Small intestine (tissue), 7 donors: ENCODE data around the gene TLL1. TPM values are rescaled to one million over a fixed set of nuclear protein-coding genes. Genes with fewer than 3 reads are reported as not detected.
A peak's percentile ranks its signal among the peaks of the same experiment; 100 is the strongest.

Source experiments
- DNase-seq, 2 donors: peaks; one replicate each; pipeline versions ENCODE4 v3.0.0 to v3.0.0-alpha.2; 2013
- FAIRE-seq: peaks from 2 replicates; lab custom pipeline; 2012; peaks lifted over from hg19 to GRCh38; lab: Jason Lieb, UNC
- H3K27ac ChIP-seq, 3 donors: one replicate each; pipeline ENCODE4 v1.5.1; 2013; ENCODE audit warnings: low read length in 2 of 3, mild to moderate bottlenecking in 2 of 3, control low read depth in 1 of 3, inconsistent platforms in 1 of 3, low read depth in 1 of 3, moderate library complexity in 1 of 3
- H3K27me3 ChIP-seq, 3 donors: one replicate each; pipeline ENCODE4 v1.6.1; 2013; ENCODE audit warnings: low read length in 3 of 3, inconsistent platforms in 1 of 3; ENCODE audit not compliant: control insufficient read depth in 3 of 3, insufficient read depth in 3 of 3
- H3K36me3 ChIP-seq, 3 donors: one replicate each; pipeline ENCODE4 v1.6.1; 2013; ENCODE audit warnings: low read length in 3 of 3, inconsistent platforms in 1 of 3, low read depth in 1 of 3, mild to moderate bottlenecking in 1 of 3, moderate library complexity in 1 of 3; ENCODE audit not compliant: control insufficient read depth in 3 of 3, insufficient read depth in 2 of 3
- H3K4me1 ChIP-seq, 3 donors: one replicate each; pipeline ENCODE4 v1.6.1; 2013; ENCODE audit warnings: low read length in 2 of 3, inconsistent platforms in 1 of 3, low read depth in 1 of 3, mild to moderate bottlenecking in 1 of 3, moderate library complexity in 1 of 3; ENCODE audit not compliant: control insufficient read depth in 3 of 3, insufficient read depth in 2 of 3
- H3K4me3 ChIP-seq, 3 donors: one replicate each; pipeline ENCODE4 v1.5.1; 2013; ENCODE audit warnings: low read length in 3 of 3, control low read depth in 1 of 3, inconsistent platforms in 1 of 3, low read depth in 1 of 3, mild to moderate bottlenecking in 1 of 3, moderate library complexity in 1 of 3
- H3K9me3 ChIP-seq, 2 donors: one replicate each; pipeline ENCODE4 v1.6.1; 2013; ENCODE audit warnings: low read depth in 1 of 2, low read length in 1 of 2; ENCODE audit not compliant: control insufficient read depth in 2 of 2, insufficient read depth in 1 of 2
- WGBS, 3 donors: extraction: QIAGEN DNeasy Blood & Tissue Kit; methylation state at CpG; one replicate each; pipeline ENCODE4 v1.1.7; 2013; 5-methylcytosine and 5-hydroxymethylcytosine counted together
- polyA plus RNA-seq, 4 donors: library from polyadenylated mRNA; stranded (reverse) in 3 of 4; unstranded in 1 of 4; fragments of 200-250 nt in 3 of 4; fragments of 120-200 nt in 1 of 4; gene quantifications; one replicate each; pipeline versions ENCODE4 v1.2.1 to v1.2.3, GENCODE V29; 2013
- donor health status: healthy with polysubstance abuse.
- donor health status: control.
- donor health status: control.
- donor health status: Bipolar disorder and iron deficiency.
- donor health status: healthy.

The TLL1 gene
- polyA plus RNA-seq, 4 donors = 1.6 to 3.2 (median 1.9) TPM

DNA sequence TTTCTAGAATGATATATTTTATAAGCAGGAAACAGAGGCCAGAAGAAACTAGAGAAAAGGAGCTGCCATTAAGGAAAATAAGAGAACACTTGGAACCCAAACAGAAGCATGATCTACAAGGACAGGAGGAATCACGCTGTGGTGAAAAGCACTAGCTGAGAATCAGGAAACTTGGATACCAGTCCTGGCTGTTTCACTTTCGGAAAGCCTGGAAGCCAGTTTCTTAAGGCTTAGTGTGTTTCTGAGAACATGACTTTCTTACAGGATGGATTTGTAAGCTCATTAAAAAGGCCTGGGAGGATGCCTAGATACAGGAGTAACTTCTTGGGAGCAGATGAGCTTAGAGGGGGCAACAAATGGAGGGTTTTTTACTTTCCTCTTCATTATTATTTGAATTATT lies 36.9 kb downstream of the TLL1 start:
- Histone ChIP-seq H3K4me1 (no peaks in the 10 kb centered on the region), H3K9me3 (no peaks in the 10 kb centered on the region), H3K27ac (no peak overlapping the region), H3K27me3 (no peaks in the 10 kb centered on the region), H3K36me3 (no peaks in the 10 kb centered on the region), H3K4me3 (no peak overlapping the region)
- FAIRE-seq (no peak), DNase-seq (peak in 1 of 2 donors; percentile 14)
- WGBS, 3 donors = 59 to 62% (median 61%) methylated on average over 2 of the region's 2 CpGs

- no peak for FAIRE-seq
- no peak for DNase-seq
- no peaks in the 10 kb centered on the region for H3K27me3 ChIP-seq
- no peak overlapping the region for H3K4me3 ChIP-seq
- H3K9me3 ChIP-seq = no peaks in the 10 kb centered on the region
- no peak overlapping the region for H3K27ac ChIP-seq
- H3K36me3 ChIP-seq = no peaks in the 10 kb centered on the region
- WGBS, 3 donors = 47 to 72% (median 58%) methylated on average over 3 of the region's 3 CpGs
- H3K4me1 ChIP-seq = no peaks in the 10 kb centered on the region
These were observed 42.2 kb downstream of the TLL1 start for GRCh38 chr4:165915215-165915614.

DNA sequence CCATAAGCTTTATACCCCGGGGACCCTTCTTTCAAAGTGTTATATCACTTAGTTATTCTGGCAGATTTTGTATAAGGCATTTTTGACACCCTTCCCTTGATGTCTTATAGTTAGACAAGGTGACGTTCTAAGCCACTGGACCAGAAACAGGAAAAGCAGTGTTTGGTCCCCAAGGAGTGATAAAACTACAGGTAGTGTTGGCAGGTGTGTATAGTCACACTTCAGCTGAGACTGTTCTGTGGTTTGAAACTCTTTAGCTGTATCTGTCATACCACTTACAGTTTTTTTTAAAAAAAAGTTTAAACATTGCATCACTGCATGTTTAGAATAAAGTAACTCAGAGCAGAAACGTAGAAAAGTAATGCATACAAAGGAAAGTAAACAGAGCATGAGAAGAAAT lies 48.5 kb downstream of the TLL1 start:
- 60 to 74% (median 71%) methylated on average over 3 of the region's 3 CpGs for WGBS, 3 donors
- Histone ChIP-seq H3K27ac (no peak overlapping the region), H3K27me3 (no peaks in the 10 kb centered on the region), H3K9me3 (no peaks in the 10 kb centered on the region), H3K4me1 (no peaks in the 10 kb centered on the region), H3K4me3 (no peak overlapping the region), H3K36me3 (no peaks in the 10 kb centered on the region)
- no peak for DNase-seq
- FAIRE-seq = no peak

GRCh38 chr4:165922747-165923146 lies 49.7 kb downstream of the TLL1 start:
- Histone ChIP-seq H3K4me1 (no peaks in the 10 kb centered on the region), H3K27ac (no peak overlapping the region), H3K9me3 (no peaks in the 10 kb centered on the region), H3K36me3 (no peaks in the 10 kb centered on the region), H3K27me3 (no peaks in the 10 kb centered on the region), H3K4me3 (no peak overlapping the region)
- FAIRE-seq (no peak), DNase-seq (no peak)

DNA sequence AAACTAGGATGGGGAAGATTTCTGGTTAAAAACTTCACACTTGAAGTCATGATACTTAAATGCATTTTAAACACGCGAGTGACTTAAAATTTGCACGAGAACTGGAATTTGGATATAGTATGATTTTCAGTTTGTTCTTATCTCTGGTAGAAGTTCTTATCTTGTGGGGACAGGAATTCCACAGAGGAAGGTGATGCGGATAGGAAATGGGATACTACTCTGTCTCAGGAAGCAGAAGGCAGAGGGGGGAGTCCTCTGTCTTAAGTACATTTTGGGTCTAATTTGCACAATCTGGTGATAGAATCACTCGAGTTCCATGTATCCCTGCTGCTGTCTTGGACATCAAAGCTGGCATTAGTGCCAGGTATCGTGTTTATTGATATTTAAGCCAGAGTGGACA lies 53.3 kb downstream of the TLL1 start:
- no peak for DNase-seq
- WGBS, 3 donors = 82 to 92% (median 87%) methylated on average over 6 of the region's 6 CpGs
- FAIRE-seq = no peak
- H3K27me3 ChIP-seq = no peaks in the 10 kb centered on the region
- no peaks in the 10 kb centered on the region for H3K36me3 ChIP-seq
- H3K27ac ChIP-seq = no peak overlapping the region
- no peaks in the 10 kb centered on the region for H3K4me1 ChIP-seq
- H3K9me3 ChIP-seq = no peaks in the 10 kb centered on the region
- H3K4me3 ChIP-seq = no peak overlapping the region

GRCh38 chr4:165927366-165927765 lies 54.3 kb downstream of the TLL1 start:
- Histone ChIP-seq H3K27ac (no peak overlapping the region), H3K4me3 (no peak overlapping the region), H3K36me3 (no peaks in the 10 kb centered on the region), H3K9me3 (no peaks in the 10 kb centered on the region), H3K27me3 (no peaks in the 10 kb centered on the region), H3K4me1 (no peaks in the 10 kb centered on the region)
- no peak for DNase-seq
- FAIRE-seq = no peak
- 93 to 96% (median 95%) methylated on average over 3 of the region's 3 CpGs for WGBS, 3 donors

DNA sequence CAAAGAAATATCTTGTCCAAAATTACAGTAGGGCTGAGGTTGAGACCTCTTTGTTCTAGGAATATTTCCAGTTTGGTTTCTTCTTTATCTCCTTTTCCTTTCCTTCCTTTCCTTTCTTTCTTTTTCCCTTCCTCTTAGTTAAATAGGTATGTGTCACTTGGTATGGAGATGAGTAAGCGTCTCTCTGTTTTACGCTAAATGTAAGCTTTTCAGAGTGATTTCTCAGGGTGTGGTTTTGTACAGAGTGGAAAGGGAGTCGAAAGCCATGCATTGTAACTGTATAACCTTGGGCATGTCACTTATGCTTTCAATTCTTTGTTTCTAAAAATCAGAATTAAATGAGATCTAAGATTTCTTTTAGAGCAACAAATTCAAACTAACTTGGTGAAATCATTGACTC lies 54.8 kb downstream of the TLL1 start:
- no peaks in the 10 kb centered on the region for H3K4me1 ChIP-seq
- DNase-seq = no peak
- H3K27me3 ChIP-seq = no peaks in the 10 kb centered on the region
- 84 to 97% (median 88%) methylated on average over 3 of the region's 3 CpGs for WGBS, 3 donors
- no peak overlapping the region for H3K27ac ChIP-seq
- no peaks in the 10 kb centered on the region for H3K9me3 ChIP-seq
- H3K36me3 ChIP-seq = no peaks in the 10 kb centered on the region
- no peak for FAIRE-seq
- no peak overlapping the region for H3K4me3 ChIP-seq

DNA sequence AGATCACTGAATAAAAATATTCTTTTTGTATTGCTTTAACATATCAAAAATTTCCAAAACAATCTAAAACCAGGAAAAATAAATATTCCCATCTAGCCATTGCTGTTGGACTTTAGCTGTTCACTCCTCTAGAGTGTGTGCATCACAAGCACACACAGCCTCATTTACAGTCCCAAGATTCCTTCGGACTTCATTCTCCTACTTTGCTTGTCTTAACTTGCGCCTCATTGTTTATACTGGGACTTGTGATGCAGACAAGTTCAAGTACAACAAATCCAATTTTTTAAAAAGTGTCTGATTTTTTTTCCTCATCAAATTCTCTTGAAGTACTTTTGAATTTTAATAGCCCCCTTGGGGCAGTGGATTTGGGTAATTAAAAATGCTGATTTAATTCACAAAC lies 55.6 kb downstream of the TLL1 start:
- H3K4me3 ChIP-seq = no peak overlapping the region
- no peaks in the 10 kb centered on the region for H3K4me1 ChIP-seq
- no peaks in the 10 kb centered on the region for H3K9me3 ChIP-seq
- H3K36me3 ChIP-seq = no peaks in the 10 kb centered on the region
- no peaks in the 10 kb centered on the region for H3K27me3 ChIP-seq
- DNase-seq (no peak), FAIRE-seq (no peak)
- WGBS, 3 donors = 76 to 90% (median 84%) methylated on average over 2 of the region's 2 CpGs
- H3K27ac ChIP-seq = no peak overlapping the region

DNA sequence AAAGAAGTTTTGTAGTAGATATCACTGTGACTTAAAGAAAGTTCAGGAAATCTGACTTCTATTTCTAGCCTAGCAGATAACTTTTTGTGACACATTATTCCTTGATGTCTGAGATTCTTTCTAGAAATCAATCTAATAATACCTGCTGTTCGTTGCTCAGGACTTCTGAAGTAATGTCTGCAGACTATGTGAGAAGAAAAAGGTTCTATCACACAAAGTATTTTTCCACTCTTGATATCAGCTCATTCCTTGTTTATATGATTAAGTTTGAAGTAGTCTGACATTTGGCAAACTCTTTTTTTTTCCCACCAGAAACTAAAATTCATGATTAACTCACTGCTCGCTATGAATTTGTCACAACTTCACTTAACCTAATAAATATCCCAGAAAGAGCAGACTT lies 56.6 kb downstream of the TLL1 start:
- WGBS, 3 donors = 60 to 80% (median 76%) methylated on average over 2 of the region's 2 CpGs
- Histone ChIP-seq H3K27me3 (no peaks in the 10 kb centered on the region), H3K4me1 (no peaks in the 10 kb centered on the region), H3K4me3 (no peak overlapping the region), H3K27ac (no peak overlapping the region), H3K36me3 (no peaks in the 10 kb centered on the region), H3K9me3 (no peaks in the 10 kb centered on the region)
- DNase-seq (no peak), FAIRE-seq (no peak)
